Mesothelial cell of epicardium (in vitro differentiated cells): ENCODE data around the gene RAB36. TPM values are rescaled to one million over a fixed set of nuclear protein-coding genes. Genes with fewer than 3 reads are reported as not detected.

Experiments used
- DNase-seq, 2 experiments: peaks; one replicate each; pipeline ENCODE4 v3.0.0; 2021; ENCODE audit warnings: low spot score in 2 of 2; ENCODE audit not compliant: unreplicated experiment in 2 of 2
- H3K27ac Mint-ChIP-seq: 2 replicates; pipeline ENCODE4 v1.8.0; 2021; ENCODE audit warnings: mixed read lengths
- H3K27me3 Mint-ChIP-seq: 2 replicates; pipeline ENCODE4 v1.8.0; 2021; ENCODE audit warnings: low read depth, mixed read lengths
- H3K36me3 Mint-ChIP-seq: 2 replicates; pipeline ENCODE4 v1.8.0; 2021; ENCODE audit warnings: mixed read lengths
- H3K4me1 Mint-ChIP-seq: 2 replicates; pipeline ENCODE4 v1.8.0; 2021; ENCODE audit warnings: mixed read lengths
- H3K4me3 Mint-ChIP-seq: 2 replicates; pipeline ENCODE4 v1.8.0; 2021; ENCODE audit warnings: mild to moderate bottlenecking, moderate library complexity, mixed read lengths
- H3K9me3 Mint-ChIP-seq: 2 replicates; pipeline ENCODE4 v1.8.0; 2021; ENCODE audit warnings: mixed read lengths
- total RNA-seq: library from RNA; stranded (reverse); gene quantifications from 3 replicates; pipeline ENCODE4 v1.2.1, GENCODE V29; 2021
- TF ChIP-seq, protein P1 (sequence below): fragments of 200-600 bp; sonication (generic); IDR thresholded peaks from one replicate; pipeline ENCODE4 v1.5.0; 2021; ENCODE audit warnings: antibody characterized with exemption; ENCODE audit not compliant: unreplicated experiment

The RAB36 gene
- total RNA-seq, 1 donor from 2014 or later = 6.4 TPM

GRCh38 chr22:23106906-23107367 is 38.3 kb upstream of the RAB36 start:
- H3K4me1 Mint-ChIP-seq = peaks cover 5% of the 10 kb centered on the region
- no peak overlapping the region for H3K27ac Mint-ChIP-seq
- H3K9me3 Mint-ChIP-seq = no peaks in the 10 kb centered on the region
- H3K4me3 Mint-ChIP-seq = no peak overlapping the region
- H3K27me3 Mint-ChIP-seq = no peaks in the 10 kb centered on the region
- TF ChIP-seq, protein P1, sequence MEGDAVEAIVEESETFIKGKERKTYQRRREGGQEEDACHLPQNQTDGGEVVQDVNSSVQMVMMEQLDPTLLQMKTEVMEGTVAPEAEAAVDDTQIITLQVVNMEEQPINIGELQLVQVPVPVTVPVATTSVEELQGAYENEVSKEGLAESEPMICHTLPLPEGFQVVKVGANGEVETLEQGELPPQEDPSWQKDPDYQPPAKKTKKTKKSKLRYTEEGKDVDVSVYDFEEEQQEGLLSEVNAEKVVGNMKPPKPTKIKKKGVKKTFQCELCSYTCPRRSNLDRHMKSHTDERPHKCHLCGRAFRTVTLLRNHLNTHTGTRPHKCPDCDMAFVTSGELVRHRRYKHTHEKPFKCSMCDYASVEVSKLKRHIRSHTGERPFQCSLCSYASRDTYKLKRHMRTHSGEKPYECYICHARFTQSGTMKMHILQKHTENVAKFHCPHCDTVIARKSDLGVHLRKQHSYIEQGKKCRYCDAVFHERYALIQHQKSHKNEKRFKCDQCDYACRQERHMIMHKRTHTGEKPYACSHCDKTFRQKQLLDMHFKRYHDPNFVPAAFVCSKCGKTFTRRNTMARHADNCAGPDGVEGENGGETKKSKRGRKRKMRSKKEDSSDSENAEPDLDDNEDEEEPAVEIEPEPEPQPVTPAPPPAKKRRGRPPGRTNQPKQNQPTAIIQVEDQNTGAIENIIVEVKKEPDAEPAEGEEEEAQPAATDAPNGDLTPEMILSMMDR = no peak
- no peak for DNase-seq
- H3K36me3 Mint-ChIP-seq = no peaks in the 10 kb centered on the region

DNA sequence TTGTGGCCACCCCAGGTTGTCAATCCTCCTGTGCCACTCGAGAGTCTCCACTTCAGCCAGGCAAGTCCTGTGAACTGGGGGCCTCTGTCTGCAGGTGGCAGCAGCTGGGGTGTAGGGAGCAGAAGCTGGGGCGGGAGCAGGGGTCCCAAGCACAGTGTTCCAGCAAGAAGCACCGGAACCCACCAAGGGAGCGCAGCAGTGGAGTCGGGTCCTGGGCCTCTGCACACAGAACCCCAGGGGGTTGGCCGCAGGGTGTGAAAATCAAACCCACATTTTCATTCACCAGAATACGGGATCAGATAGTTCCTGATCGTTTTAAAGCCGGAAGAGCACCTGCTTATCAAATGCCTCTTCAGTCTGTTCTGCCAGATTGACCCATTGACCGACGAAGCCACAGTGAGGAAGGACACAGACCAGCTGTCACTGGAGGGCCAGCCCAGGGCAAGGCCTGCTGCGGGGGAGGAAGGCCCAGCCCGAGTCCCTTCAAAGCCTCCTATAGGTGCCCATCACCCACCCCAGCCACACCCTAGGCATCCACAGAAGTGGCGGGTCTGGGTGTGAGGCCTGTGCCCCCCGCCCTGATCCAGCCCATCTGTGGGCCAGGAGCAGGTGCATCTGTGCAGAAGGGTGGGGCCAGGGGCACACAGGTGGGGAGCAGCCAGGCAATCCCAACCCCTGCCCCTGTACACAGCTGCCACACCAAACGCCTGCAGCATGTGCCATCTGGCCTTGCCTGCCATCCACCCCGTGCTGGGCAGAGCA is 37.6 kb upstream of the RAB36 start:
- no peak overlapping the region for H3K27ac Mint-ChIP-seq
- peaks cover 5% of the 10 kb centered on the region for H3K4me1 Mint-ChIP-seq
- TF ChIP-seq, protein P1 = no peak
- no peak for DNase-seq
- H3K9me3 Mint-ChIP-seq = no peaks in the 10 kb centered on the region
- no peaks in the 10 kb centered on the region for H3K36me3 Mint-ChIP-seq
- H3K4me3 Mint-ChIP-seq = no peak overlapping the region
- no peaks in the 10 kb centered on the region for H3K27me3 Mint-ChIP-seq

- no peaks in the 10 kb centered on the region for H3K36me3 Mint-ChIP-seq
- H3K27ac Mint-ChIP-seq = no peak overlapping the region
- TF ChIP-seq, protein P1 = no peak
- peaks cover 11% of the 10 kb centered on the region for H3K4me1 Mint-ChIP-seq
- no peak overlapping the region for H3K4me3 Mint-ChIP-seq
- no peaks in the 10 kb centered on the region for H3K9me3 Mint-ChIP-seq
- no peaks in the 10 kb centered on the region for H3K27me3 Mint-ChIP-seq
- no peak for DNase-seq
Measured at GRCh38 chr22:23108249-23109078, 36.8 kb upstream of the RAB36 start.

GRCh38 chr22:23109079-23109347 is 36.3 kb upstream of the RAB36 start:
- DNase-seq = no peak
- H3K27ac Mint-ChIP-seq = no peak overlapping the region
- H3K27me3 Mint-ChIP-seq = no peaks in the 10 kb centered on the region
- H3K4me3 Mint-ChIP-seq = no peak overlapping the region
- H3K4me1 Mint-ChIP-seq = peaks cover 11% of the 10 kb centered on the region
- H3K36me3 Mint-ChIP-seq = no peaks in the 10 kb centered on the region
- H3K9me3 Mint-ChIP-seq = no peaks in the 10 kb centered on the region
- TF ChIP-seq, protein P1 = no peak

DNA sequence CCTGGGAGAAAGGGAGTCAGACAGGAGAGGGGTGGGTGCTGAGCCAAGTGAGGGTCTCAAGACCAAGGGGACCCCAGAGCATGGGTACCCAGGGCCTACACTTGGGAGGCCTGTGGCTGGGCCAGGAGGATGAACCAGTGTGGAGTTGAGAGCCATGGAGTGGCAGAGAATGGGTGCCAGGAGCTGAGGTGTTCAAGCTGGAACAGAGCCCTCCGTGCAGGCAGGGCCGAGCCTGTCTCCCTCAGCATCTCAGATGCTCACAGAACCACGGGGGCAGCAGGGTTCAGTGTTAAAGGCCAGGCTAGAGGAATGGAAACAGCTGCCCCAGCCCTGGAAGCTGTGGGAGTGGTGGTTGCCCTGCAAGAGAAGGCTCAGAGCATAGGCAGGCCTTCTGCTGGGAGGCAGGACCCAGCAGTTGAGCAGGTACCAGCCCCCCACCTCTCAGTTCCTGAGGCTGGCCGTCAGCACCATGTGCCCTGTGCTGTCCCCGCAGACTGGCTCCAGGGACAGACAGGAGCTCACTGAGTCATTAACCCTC is 35.8 kb upstream of the RAB36 start:
- no peak overlapping the region for H3K27ac Mint-ChIP-seq
- no peaks in the 10 kb centered on the region for H3K27me3 Mint-ChIP-seq
- no peak for DNase-seq
- H3K4me3 Mint-ChIP-seq = no peak overlapping the region
- H3K36me3 Mint-ChIP-seq = no peaks in the 10 kb centered on the region
- peaks cover 11% of the 10 kb centered on the region for H3K4me1 Mint-ChIP-seq
- no peaks in the 10 kb centered on the region for H3K9me3 Mint-ChIP-seq
- TF ChIP-seq, protein P1 = no peak
